Measurements from ENCODE around the gene GLDN. TPM values are rescaled to one million over a fixed set of nuclear protein-coding genes. Genes with fewer than 3 reads are reported as not detected.

GLDN gene
- polyA plus RNA-seq, 1 experiment, result 0.25 TPM

DNA sequence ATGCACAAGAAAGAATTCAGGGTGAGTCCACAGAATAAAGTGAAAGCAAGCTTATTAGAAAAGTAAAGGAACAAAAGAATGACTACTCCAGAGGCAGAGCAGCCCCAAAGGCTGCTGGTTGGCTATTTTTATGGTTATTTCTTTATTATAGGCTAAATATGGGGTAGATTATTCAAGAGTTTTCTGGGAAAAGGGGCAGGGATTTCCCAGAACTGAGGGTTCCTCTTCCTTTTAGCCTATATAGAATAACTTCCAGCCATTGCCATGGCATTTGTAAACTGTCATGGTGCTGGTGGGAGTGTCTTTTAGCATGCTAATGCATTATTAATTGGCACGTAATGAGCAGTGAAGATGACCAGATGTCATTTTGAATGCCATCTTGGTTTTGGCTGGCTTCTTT is 13.6 kb downstream of the GLDN start:
- CTCF ChIA-PET, result no interaction called here
- H3K9me3 ChIP-seq (ENCODE audit: control insufficient read depth, insufficient read depth, low read length), result no peaks in the 10 kb centered on the region
- H3K27me3 ChIP-seq (ENCODE audit: control insufficient read depth, insufficient read depth, low read length), result peaks cover 21% of the 10 kb centered on the region
- no peak overlapping the region for H3K4me3 ChIP-seq (ENCODE audit: low read depth, low read length)
- POLR2A ChIA-PET, result no interaction called here
- DNase-seq (ENCODE audit: low read depth, low spot score), result no peak
- TF ChIP-seq, protein P1, sequence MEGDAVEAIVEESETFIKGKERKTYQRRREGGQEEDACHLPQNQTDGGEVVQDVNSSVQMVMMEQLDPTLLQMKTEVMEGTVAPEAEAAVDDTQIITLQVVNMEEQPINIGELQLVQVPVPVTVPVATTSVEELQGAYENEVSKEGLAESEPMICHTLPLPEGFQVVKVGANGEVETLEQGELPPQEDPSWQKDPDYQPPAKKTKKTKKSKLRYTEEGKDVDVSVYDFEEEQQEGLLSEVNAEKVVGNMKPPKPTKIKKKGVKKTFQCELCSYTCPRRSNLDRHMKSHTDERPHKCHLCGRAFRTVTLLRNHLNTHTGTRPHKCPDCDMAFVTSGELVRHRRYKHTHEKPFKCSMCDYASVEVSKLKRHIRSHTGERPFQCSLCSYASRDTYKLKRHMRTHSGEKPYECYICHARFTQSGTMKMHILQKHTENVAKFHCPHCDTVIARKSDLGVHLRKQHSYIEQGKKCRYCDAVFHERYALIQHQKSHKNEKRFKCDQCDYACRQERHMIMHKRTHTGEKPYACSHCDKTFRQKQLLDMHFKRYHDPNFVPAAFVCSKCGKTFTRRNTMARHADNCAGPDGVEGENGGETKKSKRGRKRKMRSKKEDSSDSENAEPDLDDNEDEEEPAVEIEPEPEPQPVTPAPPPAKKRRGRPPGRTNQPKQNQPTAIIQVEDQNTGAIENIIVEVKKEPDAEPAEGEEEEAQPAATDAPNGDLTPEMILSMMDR (IDR thresholded peaks at IDR 0.05; ENCODE audit: low read depth, low read length), result no peak
- no peak overlapping the region for H3K27ac ChIP-seq (ENCODE audit: low read depth, low read length)

DNA sequence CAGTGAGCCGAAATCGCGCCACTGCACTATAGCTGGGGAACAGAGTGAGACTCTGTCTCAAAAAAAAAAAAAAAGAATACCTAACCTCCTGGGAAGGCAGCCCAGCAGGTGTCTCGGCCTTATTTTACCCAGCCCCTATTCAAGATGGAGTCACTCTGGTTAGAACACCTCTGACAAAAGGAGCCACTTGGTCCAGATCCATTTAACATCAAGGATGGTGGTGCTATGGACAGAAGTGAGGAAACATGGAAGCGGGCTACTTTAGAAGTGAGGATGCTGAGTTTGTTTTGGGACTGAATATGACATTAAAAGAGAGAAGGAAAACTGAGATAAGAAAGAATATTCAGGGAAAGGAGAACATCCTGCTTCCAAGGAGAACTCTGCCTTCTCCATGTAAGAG is 14.7 kb downstream of the GLDN start:
- Histone ChIP-seq H3K9me3 (ENCODE audit: control insufficient read depth, insufficient read depth, low read length) (no peaks in the 10 kb centered on the region), H3K4me3 (ENCODE audit: low read depth, low read length) (no peak overlapping the region), H3K27me3 (ENCODE audit: control insufficient read depth, insufficient read depth, low read length) (peaks cover 23% of the 10 kb centered on the region), H3K27ac (ENCODE audit: low read depth, low read length) (no peak overlapping the region)
- POLR2A ChIA-PET, result no interaction called here
- DNase-seq (ENCODE audit: low read depth, low spot score), result no peak
- TF ChIP-seq, protein P1 (IDR thresholded peaks at IDR 0.05; ENCODE audit: low read depth, low read length), result no peak
- CTCF ChIA-PET, result no interaction called here

DNA sequence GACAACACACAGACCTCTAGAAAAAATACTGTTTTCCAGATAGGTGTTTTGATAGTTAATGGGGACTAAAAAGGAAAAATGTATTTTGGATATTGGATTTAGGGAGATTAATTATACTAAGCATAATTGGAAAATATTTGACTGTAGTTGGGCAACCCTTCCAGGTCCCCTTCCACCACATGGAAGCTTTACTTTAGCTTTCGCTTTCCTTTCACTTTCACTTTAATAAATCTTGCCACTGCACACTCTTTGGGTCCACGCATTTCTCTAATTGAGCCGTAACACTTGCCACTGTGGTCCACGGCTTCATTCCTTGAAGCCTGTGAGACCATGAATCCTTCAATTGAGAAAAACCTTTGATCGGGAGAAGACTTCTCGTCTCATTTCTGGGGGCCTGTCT is 15.5 kb downstream of the GLDN start:
- CTCF ChIA-PET, result no interaction called here
- Histone ChIP-seq H3K9me3 (ENCODE audit: control insufficient read depth, insufficient read depth, low read length) (no peaks in the 10 kb centered on the region), H3K27ac (ENCODE audit: low read depth, low read length) (no peak overlapping the region), H3K27me3 (ENCODE audit: control insufficient read depth, insufficient read depth, low read length) (peaks cover 19% of the 10 kb centered on the region), H3K4me3 (ENCODE audit: low read depth, low read length) (no peak overlapping the region)
- POLR2A ChIA-PET, result no interaction called here
- DNase-seq (ENCODE audit: low read depth, low spot score), result no peak
- TF ChIP-seq, protein P1 (IDR thresholded peaks at IDR 0.05; ENCODE audit: low read depth, low read length), result no peak

DNA sequence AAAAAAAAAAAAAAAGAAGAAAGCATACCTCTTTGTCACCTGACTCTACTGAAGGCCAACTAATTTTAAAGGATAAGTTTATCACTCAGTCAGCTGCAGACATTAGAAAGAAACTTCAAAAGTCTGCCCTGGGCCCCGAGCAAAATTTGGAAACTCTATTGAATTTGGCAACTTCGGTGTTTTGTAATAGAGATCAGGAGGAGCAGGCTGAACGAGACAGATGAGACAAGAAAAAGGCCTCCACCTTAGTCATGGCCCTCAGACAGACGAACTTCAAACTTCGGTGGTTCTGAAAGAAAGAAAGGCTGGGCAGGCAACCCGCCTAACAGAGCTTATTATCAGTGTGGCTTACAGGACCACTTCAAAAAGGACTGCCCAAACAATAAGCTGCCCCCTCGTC is 18.5 kb downstream of the GLDN start:
- no peaks in the 10 kb centered on the region for H3K9me3 ChIP-seq (ENCODE audit: control insufficient read depth, insufficient read depth, low read length)
- DNase-seq (ENCODE audit: low read depth, low spot score), result no peak
- no peak overlapping the region for H3K27ac ChIP-seq (ENCODE audit: low read depth, low read length)
- H3K27me3 ChIP-seq (ENCODE audit: control insufficient read depth, insufficient read depth, low read length), result peaks cover 20% of the 10 kb centered on the region
- ChIA-PET POLR2A (no interaction called here), CTCF (interaction anchor here (1.1 kb wide), 1 partner anchor 227 kb away, joined by 3 read pairs; no protein-coding TSS in a partner anchor)
- H3K4me3 ChIP-seq (ENCODE audit: low read depth, low read length), result no peak overlapping the region
- TF ChIP-seq, protein P1 (IDR thresholded peaks at IDR 0.05; ENCODE audit: low read depth, low read length), result no peak

DNA sequence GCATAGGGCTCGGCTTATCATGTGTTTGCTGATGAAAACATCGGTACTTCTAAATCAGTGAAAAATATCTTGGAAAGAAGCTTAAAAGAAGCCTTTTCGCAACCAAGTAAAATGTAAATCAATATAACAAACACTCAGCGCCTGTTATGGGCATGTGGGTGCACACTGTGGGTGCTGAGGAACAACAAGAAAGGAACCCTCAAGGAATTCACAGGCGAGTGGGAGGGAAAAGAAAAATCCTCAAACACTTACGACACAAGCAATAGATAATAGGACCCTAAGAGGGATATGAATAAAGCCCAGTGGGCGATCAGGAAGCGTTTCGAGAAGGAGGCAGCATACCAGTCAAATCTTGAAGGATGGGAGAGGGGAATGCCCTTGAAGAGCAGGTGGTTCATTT is 21.9 kb downstream of the GLDN start:
- H3K27ac ChIP-seq (ENCODE audit: low read depth, low read length), result no peak overlapping the region
- TF ChIP-seq, protein P1 (IDR thresholded peaks at IDR 0.05; ENCODE audit: low read depth, low read length), result no peak
- peaks cover 20% of the 10 kb centered on the region for H3K27me3 ChIP-seq (ENCODE audit: control insufficient read depth, insufficient read depth, low read length)
- DNase-seq (ENCODE audit: low read depth, low spot score), result no peak
- H3K4me3 ChIP-seq (ENCODE audit: low read depth, low read length), result no peak overlapping the region
- POLR2A ChIA-PET, result no interaction called here
- no peaks in the 10 kb centered on the region for H3K9me3 ChIP-seq (ENCODE audit: control insufficient read depth, insufficient read depth, low read length)
- CTCF ChIA-PET, result interaction anchor here (0.8 to 3.2 kb wide), 3 partner anchors 18 to 200 kb away, joined by 3 to 13 read pairs (median 5); no protein-coding TSS in a partner anchor

All from AG04450 (cell line).